ENCODE measurements around the gene CCDC152. TPM values are rescaled to one million over a fixed set of nuclear protein-coding genes. Genes with fewer than 3 reads are reported as not detected.

Gene CCDC152
- total RNA-seq, 1 donor from 2014 or later = 1.2 TPM

DNA sequence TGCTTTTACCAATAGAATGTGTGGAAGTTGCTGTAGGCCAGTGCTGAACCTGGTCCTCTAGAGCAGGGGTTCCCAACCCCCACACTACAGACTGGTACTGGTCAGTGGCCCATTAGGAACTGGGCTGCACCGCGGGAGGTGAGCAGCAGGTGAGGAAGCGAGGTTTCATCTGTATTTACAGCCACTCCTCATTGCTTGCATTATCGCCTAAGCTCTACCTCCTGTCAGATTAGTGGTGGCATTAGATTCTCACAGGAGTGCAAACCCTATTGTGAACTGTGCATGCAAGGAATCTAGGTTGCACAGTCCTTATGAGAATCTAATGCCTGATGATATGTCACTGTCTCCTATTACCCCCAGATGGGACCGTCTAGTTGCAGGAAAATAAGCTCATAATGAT is 6.1 kb upstream of the CCDC152 start:
- Histone ChIP-seq H3K9ac (ENCODE audit: low read length) (no peak overlapping the region), H2AFZ (ENCODE audit: low read depth, low read length) (no peak overlapping the region), H4K20me1 (ENCODE audit: insufficient read depth, low read length) (no peaks in the 10 kb centered on the region), H3K27ac (ENCODE audit: low read depth, low read length) (no peak overlapping the region), H3K4me1 (ENCODE audit: insufficient read depth, low read length) (no peaks in the 10 kb centered on the region), H3K36me3 (ENCODE audit: insufficient read depth, low read length) (no peaks in the 10 kb centered on the region), H3K79me2 (ENCODE audit: insufficient read depth, low read length) (no peaks in the 10 kb centered on the region), H3K4me3 (ENCODE audit: insufficient read depth, low read depth, low read length) (no peak overlapping the region), H3K9me3 (ENCODE audit: insufficient read depth, low read depth, low read length) (no peaks in the 10 kb centered on the region), H3K4me2 (ENCODE audit: low read length) (no peak overlapping the region), H3K27me3 (ENCODE audit: insufficient read depth, low read length) (peaks cover 2% of the 10 kb centered on the region)
- Mint-ChIP-seq H3K27ac (ENCODE audit: unreplicated experiment) (no peak overlapping the region), H3K36me3 (ENCODE audit: low read depth, unreplicated experiment) (no peaks in the 10 kb centered on the region), H3K27me3 (ENCODE audit: low read depth, unreplicated experiment) (peaks cover 3% of the 10 kb centered on the region), H3K4me1 (ENCODE audit: low read depth, unreplicated experiment) (no peaks in the 10 kb centered on the region), H3K9me3 (ENCODE audit: unreplicated experiment) (no peaks in the 10 kb centered on the region), H3K4me3 (ENCODE audit: unreplicated experiment) (no peak overlapping the region)
- DNase-seq (ENCODE audit: low read depth) (no peak), FAIRE-seq (no peak)
- TF ChIP-seq EZH2 (IDR thresholded peaks at IDR 0.05; ENCODE audit: insufficient read depth, low read length) = no peak
- TF ChIP-seq, protein P1, sequence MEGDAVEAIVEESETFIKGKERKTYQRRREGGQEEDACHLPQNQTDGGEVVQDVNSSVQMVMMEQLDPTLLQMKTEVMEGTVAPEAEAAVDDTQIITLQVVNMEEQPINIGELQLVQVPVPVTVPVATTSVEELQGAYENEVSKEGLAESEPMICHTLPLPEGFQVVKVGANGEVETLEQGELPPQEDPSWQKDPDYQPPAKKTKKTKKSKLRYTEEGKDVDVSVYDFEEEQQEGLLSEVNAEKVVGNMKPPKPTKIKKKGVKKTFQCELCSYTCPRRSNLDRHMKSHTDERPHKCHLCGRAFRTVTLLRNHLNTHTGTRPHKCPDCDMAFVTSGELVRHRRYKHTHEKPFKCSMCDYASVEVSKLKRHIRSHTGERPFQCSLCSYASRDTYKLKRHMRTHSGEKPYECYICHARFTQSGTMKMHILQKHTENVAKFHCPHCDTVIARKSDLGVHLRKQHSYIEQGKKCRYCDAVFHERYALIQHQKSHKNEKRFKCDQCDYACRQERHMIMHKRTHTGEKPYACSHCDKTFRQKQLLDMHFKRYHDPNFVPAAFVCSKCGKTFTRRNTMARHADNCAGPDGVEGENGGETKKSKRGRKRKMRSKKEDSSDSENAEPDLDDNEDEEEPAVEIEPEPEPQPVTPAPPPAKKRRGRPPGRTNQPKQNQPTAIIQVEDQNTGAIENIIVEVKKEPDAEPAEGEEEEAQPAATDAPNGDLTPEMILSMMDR (IDR thresholded peaks at IDR 0.05; ENCODE audit: insufficient read depth, low read depth, low read length) = no peak

DNA sequence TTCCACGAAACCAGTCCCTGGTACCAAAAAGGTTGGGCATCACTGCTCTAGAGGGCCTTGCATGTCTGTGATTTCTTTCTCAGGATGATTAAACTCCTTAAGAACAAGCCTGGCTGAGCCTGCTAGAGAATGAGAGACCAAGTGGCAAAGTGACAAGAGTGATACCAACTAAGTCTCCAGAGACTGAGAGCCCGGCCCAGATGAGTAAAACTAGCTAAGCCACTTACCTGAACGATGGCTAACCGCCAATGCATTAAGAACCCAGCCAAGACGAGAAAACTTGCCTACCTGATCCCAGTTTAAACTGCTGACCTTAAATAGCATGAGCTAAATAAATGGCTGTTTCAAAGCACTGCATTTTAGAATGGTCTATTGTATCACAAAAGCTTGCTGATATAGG is 5.6 kb upstream of the CCDC152 start:
- Mint-ChIP-seq H3K36me3 (ENCODE audit: low read depth, unreplicated experiment) (no peaks in the 10 kb centered on the region), H3K9me3 (ENCODE audit: unreplicated experiment) (no peaks in the 10 kb centered on the region), H3K4me1 (ENCODE audit: low read depth, unreplicated experiment) (no peaks in the 10 kb centered on the region), H3K27ac (ENCODE audit: unreplicated experiment) (no peak overlapping the region), H3K27me3 (ENCODE audit: low read depth, unreplicated experiment) (peaks cover 3% of the 10 kb centered on the region), H3K4me3 (ENCODE audit: unreplicated experiment) (no peak overlapping the region)
- Histone ChIP-seq H4K20me1 (ENCODE audit: insufficient read depth, low read length) (no peaks in the 10 kb centered on the region), H3K9ac (ENCODE audit: low read length) (no peak overlapping the region), H3K4me3 (ENCODE audit: insufficient read depth, low read depth, low read length) (no peak overlapping the region), H3K27me3 (ENCODE audit: insufficient read depth, low read length) (peaks cover 2% of the 10 kb centered on the region), H3K9me3 (ENCODE audit: insufficient read depth, low read depth, low read length) (no peaks in the 10 kb centered on the region), H3K36me3 (ENCODE audit: insufficient read depth, low read length) (no peaks in the 10 kb centered on the region), H3K4me1 (ENCODE audit: insufficient read depth, low read length) (no peaks in the 10 kb centered on the region), H2AFZ (ENCODE audit: low read depth, low read length) (no peak overlapping the region), H3K79me2 (ENCODE audit: insufficient read depth, low read length) (no peaks in the 10 kb centered on the region), H3K27ac (ENCODE audit: low read depth, low read length) (no peak overlapping the region), H3K4me2 (ENCODE audit: low read length) (no peak overlapping the region)
- FAIRE-seq (no peak), DNase-seq (ENCODE audit: low read depth) (no peak)
- TF ChIP-seq EZH2 (IDR thresholded peaks at IDR 0.05; ENCODE audit: insufficient read depth, low read length) = no peak
- TF ChIP-seq, protein P1 (IDR thresholded peaks at IDR 0.05; ENCODE audit: insufficient read depth, low read depth, low read length) = no peak

DNA sequence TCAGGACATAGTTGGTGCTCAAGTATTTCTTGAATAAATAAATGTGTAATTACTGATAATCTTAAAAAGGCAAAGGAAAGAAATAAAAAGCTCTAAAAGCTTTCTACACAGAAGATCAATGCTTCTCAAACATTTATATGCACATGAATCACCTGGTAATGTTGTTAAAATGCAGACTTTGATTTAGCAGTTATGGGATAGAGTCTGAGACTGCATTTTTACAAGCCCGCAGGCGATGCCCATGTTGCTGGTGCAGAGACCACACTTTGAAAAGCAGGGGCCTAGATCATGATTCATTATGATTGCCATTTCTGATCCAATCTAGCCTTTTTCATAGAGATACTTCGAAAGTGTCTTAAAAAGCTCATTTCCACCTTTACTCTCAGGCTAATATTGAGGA is 3.5 kb upstream of the CCDC152 start:
- no peaks in the 10 kb centered on the region for H4K20me1 ChIP-seq (ENCODE audit: insufficient read depth, low read length)
- H3K9me3 Mint-ChIP-seq (ENCODE audit: unreplicated experiment) = no peaks in the 10 kb centered on the region
- peaks cover 6% of the 10 kb centered on the region for H3K27me3 Mint-ChIP-seq (ENCODE audit: low read depth, unreplicated experiment)
- H3K27me3 ChIP-seq (ENCODE audit: insufficient read depth, low read length) = no peaks in the 10 kb centered on the region
- H3K4me3 ChIP-seq (ENCODE audit: insufficient read depth, low read depth, low read length) = no peak overlapping the region
- H3K36me3 Mint-ChIP-seq (ENCODE audit: low read depth, unreplicated experiment) = no peaks in the 10 kb centered on the region
- H3K9ac ChIP-seq (ENCODE audit: low read length) = no peak overlapping the region
- H3K27ac ChIP-seq (ENCODE audit: low read depth, low read length) = no peak overlapping the region
- no peaks in the 10 kb centered on the region for H3K36me3 ChIP-seq (ENCODE audit: insufficient read depth, low read length)
- H3K4me1 ChIP-seq (ENCODE audit: insufficient read depth, low read length) = no peaks in the 10 kb centered on the region
- FAIRE-seq (no peak), DNase-seq (ENCODE audit: low read depth) (no peak)
- H3K79me2 ChIP-seq (ENCODE audit: insufficient read depth, low read length) = no peaks in the 10 kb centered on the region
- H3K9me3 ChIP-seq (ENCODE audit: insufficient read depth, low read depth, low read length) = no peaks in the 10 kb centered on the region
- peaks cover 5% of the 10 kb centered on the region for H3K4me1 Mint-ChIP-seq (ENCODE audit: low read depth, unreplicated experiment)
- no peak overlapping the region for H3K27ac Mint-ChIP-seq (ENCODE audit: unreplicated experiment)
- H2AFZ ChIP-seq (ENCODE audit: low read depth, low read length) = no peak overlapping the region
- no peak overlapping the region for H3K4me3 Mint-ChIP-seq (ENCODE audit: unreplicated experiment)
- TF ChIP-seq EZH2 (IDR thresholded peaks at IDR 0.05; ENCODE audit: insufficient read depth, low read length) = no peak
- TF ChIP-seq, protein P1 (IDR thresholded peaks at IDR 0.05; ENCODE audit: insufficient read depth, low read depth, low read length) = no peak
- no peak overlapping the region for H3K4me2 ChIP-seq (ENCODE audit: low read length)

All from astrocyte (in vitro differentiated cells and primary cell).